ENCODE measurements around the gene STK32B.

DNA sequence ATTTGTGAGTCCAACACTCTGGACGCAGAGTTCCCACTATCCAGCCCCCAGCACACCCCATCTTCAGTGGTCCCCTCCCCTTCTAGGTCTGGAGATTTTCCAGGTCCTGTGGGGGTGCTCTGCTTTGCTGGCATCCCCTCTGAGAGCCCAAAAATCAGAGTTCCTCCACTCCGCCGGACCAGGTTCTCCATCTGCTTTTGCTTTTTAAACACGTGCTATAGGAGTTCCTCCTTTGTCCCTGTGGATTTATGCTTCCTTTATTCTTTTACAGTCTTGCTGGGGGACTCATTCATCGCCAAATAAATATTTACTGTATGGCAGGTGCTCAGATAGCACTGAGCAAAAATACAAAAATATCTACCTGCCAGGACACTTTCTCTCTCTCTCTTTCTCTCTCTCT, 324.7 kb downstream of the STK32B start:
- no peak for TF ChIP-seq EP300 (IDR thresholded peaks at IDR 0.05)
- TF ChIP-seq, protein P1, sequence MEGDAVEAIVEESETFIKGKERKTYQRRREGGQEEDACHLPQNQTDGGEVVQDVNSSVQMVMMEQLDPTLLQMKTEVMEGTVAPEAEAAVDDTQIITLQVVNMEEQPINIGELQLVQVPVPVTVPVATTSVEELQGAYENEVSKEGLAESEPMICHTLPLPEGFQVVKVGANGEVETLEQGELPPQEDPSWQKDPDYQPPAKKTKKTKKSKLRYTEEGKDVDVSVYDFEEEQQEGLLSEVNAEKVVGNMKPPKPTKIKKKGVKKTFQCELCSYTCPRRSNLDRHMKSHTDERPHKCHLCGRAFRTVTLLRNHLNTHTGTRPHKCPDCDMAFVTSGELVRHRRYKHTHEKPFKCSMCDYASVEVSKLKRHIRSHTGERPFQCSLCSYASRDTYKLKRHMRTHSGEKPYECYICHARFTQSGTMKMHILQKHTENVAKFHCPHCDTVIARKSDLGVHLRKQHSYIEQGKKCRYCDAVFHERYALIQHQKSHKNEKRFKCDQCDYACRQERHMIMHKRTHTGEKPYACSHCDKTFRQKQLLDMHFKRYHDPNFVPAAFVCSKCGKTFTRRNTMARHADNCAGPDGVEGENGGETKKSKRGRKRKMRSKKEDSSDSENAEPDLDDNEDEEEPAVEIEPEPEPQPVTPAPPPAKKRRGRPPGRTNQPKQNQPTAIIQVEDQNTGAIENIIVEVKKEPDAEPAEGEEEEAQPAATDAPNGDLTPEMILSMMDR (IDR thresholded peaks at IDR 0.05) = no peak
- no peak for TF ChIP-seq POLR2A (IDR thresholded peaks at IDR 0.05)
